Smooth muscle cell (in vitro differentiated cells): ENCODE measurements around the gene DGCR8. TPM values are rescaled to one million over a fixed set of nuclear protein-coding genes. Genes with fewer than 3 reads are reported as not detected.

Source experiments
- DNase-seq: peaks from one replicate; lab custom pipeline; 2025; ENCODE audit not compliant: unreplicated experiment; lab: John Stamatoyannopoulos, UW
- H2AFZ ChIP-seq: fragments of 200-600 bp; sonication (generic); 2 replicates; pipeline ENCODE4 v1.6.0; 2016; ENCODE audit warnings: antibody characterized with exemption, low read depth, mild to moderate bottlenecking
- H3F3A ChIP-seq: fragments of 200-600 bp; sonication (generic); 2 replicates; pipeline ENCODE4 v1.6.0; 2017; ENCODE audit warnings: antibody characterized with exemption, low read depth
- H3K27ac ChIP-seq: fragments of 200-600 bp; sonication (generic); 2 replicates; pipeline ENCODE4 v1.5.1; 2016; ENCODE audit warnings: low read depth, mild to moderate bottlenecking
- H3K27me3 ChIP-seq: fragments of 200-600 bp; sonication (generic); 2 replicates; pipeline ENCODE4 v1.6.1; 2016; ENCODE audit warnings: low read depth, mild to moderate bottlenecking
- H3K36me3 ChIP-seq: fragments of 200-600 bp; sonication (generic); 2 replicates; pipeline ENCODE4 v1.5.1; 2016; ENCODE audit warnings: low read depth
- H3K4me1 ChIP-seq: fragments of 200-600 bp; sonication (generic); 2 replicates; pipeline ENCODE4 v1.5.1; 2016; ENCODE audit warnings: low read depth
- H3K4me2 ChIP-seq: fragments of 200-600 bp; sonication (generic); 2 replicates; pipeline ENCODE4 v1.6.0; 2016; ENCODE audit warnings: mild to moderate bottlenecking
- H3K4me3 ChIP-seq: fragments of 200-600 bp; sonication (generic); 2 replicates; pipeline ENCODE4 v1.5.1; 2016; ENCODE audit warnings: mild to moderate bottlenecking
- H3K79me2 ChIP-seq: fragments of 200-600 bp; sonication (generic); 2 replicates; pipeline ENCODE4 v1.6.0; 2016; ENCODE audit warnings: low read depth, mild to moderate bottlenecking
- H3K9ac ChIP-seq: fragments of 200-600 bp; sonication (generic); 2 replicates; pipeline ENCODE4 v1.6.0; 2016; ENCODE audit warnings: low read depth
- H3K9me3 ChIP-seq: fragments of 200-600 bp; sonication (generic); replicated peaks from 2 replicates; pipeline ENCODE4 v1.5.1; 2016; ENCODE audit warnings: low read depth
- H4K20me1 ChIP-seq: fragments of 200-600 bp; sonication (generic); 2 replicates; pipeline ENCODE4 v1.6.0; 2016; ENCODE audit warnings: low read depth
- CTCF ChIP-seq: fragments of 200-600 bp; sonication (generic); IDR thresholded peaks from 2 replicates; pipeline ENCODE4 v1.5.1; 2017; ENCODE audit warnings: borderline replicate concordance, mild to moderate bottlenecking, antibody characterized with exemption; ENCODE audit not compliant: insufficient read depth, poor library complexity, severe bottlenecking
- WGBS: methylation state at CpG from one replicate; pipeline ENCODE4 v1.1.7; 2016; ENCODE audit warnings: low lambda C conversion rate; 5-methylcytosine and 5-hydroxymethylcytosine counted together
- polyA plus RNA-seq: library from polyadenylated mRNA; unstranded; fragments of >200 nt; fragmentation: Nextera tagmentation; extraction: Ambion mirVana; gene quantifications from 2 replicates; pipeline ENCODE4 v1.2.1, GENCODE V29; 2016
- total RNA-seq: library from RNA; depleted of rRNA; stranded (reverse); fragments of >200 nt; gene quantifications from 2 replicates; pipeline ENCODE4 v1.2.3, GENCODE V29; 2014

The DGCR8 gene
- total and polyA plus RNA-seq, 2 experiments from 2014 or later: 6.5 to 9.7 TPM

- Histone ChIP-seq H3K27ac (no peak overlapping the region), H3K27me3 (no peaks in the 10 kb centered on the region), H2AFZ (no peak overlapping the region), H3K9ac (no peak overlapping the region), H3K9me3 (no peaks in the 10 kb centered on the region), H3K36me3 (peaks cover 8% of the 10 kb centered on the region), H3F3A (no peaks in the 10 kb centered on the region), H3K4me3 (no peak overlapping the region), H3K79me2 (peaks cover 38% of the 10 kb centered on the region), H3K4me1 (no peaks in the 10 kb centered on the region), H4K20me1 (peaks cover 75% of the 10 kb centered on the region), H3K4me2 (no peak overlapping the region)
- no peak for TF ChIP-seq CTCF
- 98% methylated on average over 8 of the region's 8 CpGs for WGBS
- no peak for DNase-seq
These were observed 8.2 kb downstream of the DGCR8 start for GRCh38 chr22:20088263-20088648.

GRCh38 chr22:20089226-20089976, 9.4 kb downstream of the DGCR8 start:
- no peak overlapping the region for H2AFZ ChIP-seq
- H3K27ac ChIP-seq: no peak overlapping the region
- no peak overlapping the region for H3K4me2 ChIP-seq
- H3K36me3 ChIP-seq: peaks cover 11% of the 10 kb centered on the region
- H3K9me3 ChIP-seq: no peaks in the 10 kb centered on the region
- H3K9ac ChIP-seq: no peak overlapping the region
- no peaks in the 10 kb centered on the region for H3K27me3 ChIP-seq
- DNase-seq: no peak
- H3K4me3 ChIP-seq: no peak overlapping the region
- TF ChIP-seq CTCF: no peak
- peaks cover 64% of the 10 kb centered on the region for H4K20me1 ChIP-seq
- peaks cover 27% of the 10 kb centered on the region for H3K79me2 ChIP-seq
- H3F3A ChIP-seq: no peaks in the 10 kb centered on the region
- no peaks in the 10 kb centered on the region for H3K4me1 ChIP-seq
- 91% methylated on average over 17 of the region's 17 CpGs for WGBS

GRCh38 chr22:20089977-20090729, 10.1 kb downstream of the DGCR8 start:
- Histone ChIP-seq H3K9me3 (no peaks in the 10 kb centered on the region), H3K27me3 (no peaks in the 10 kb centered on the region), H3K4me3 (no peak overlapping the region), H3K4me1 (no peaks in the 10 kb centered on the region), H3K4me2 (no peak overlapping the region), H3F3A (no peaks in the 10 kb centered on the region), H2AFZ (no peak overlapping the region), H3K79me2 (peaks cover 19% of the 10 kb centered on the region), H3K36me3 (peaks cover 18% of the 10 kb centered on the region), H4K20me1 (peaks cover 56% of the 10 kb centered on the region), H3K27ac (no peak overlapping the region), H3K9ac (no peak overlapping the region)
- no peak for DNase-seq
- no peak for TF ChIP-seq CTCF
- 94% methylated on average over 11 of the region's 11 CpGs for WGBS
